OCI-LY1 (cell line): Measurements from ENCODE around the gene IL5RA.

Experiments
- H2AFZ ChIP-seq: fragments of 200-600 bp; sonication (generic), shearing (Covaris generic); 2 replicates; pipeline ENCODE4 v1.6.0; 2014; ENCODE audit warnings: antibody characterized with exemption, mild to moderate bottlenecking, low read length
- H3F3A ChIP-seq: fragments of 200-600 bp; sonication (generic), shearing (Covaris generic); 2 replicates; pipeline ENCODE4 v1.6.0; 2014; ENCODE audit warnings: mild to moderate bottlenecking, antibody characterized with exemption, low read length, moderate library complexity; ENCODE audit not compliant: insufficient read depth
- H3K27ac ChIP-seq: fragments of 200-600 bp; sonication (generic); 2 replicates; pipeline ENCODE4 v1.5.1; 2014; ENCODE audit warnings: low read length, mixed run types, mild to moderate bottlenecking, low read depth; ENCODE audit not compliant: poor library complexity, severe bottlenecking
- H3K27me3 ChIP-seq: fragments of 200-600 bp; sonication (generic); 2 replicates; pipeline ENCODE4 v1.6.0; 2014; ENCODE audit warnings: antibody characterized with exemption, mild to moderate bottlenecking, low read length, moderate library complexity; ENCODE audit not compliant: insufficient read depth
- H3K36me3 ChIP-seq: fragments of 200-600 bp; sonication (generic); 2 replicates; pipeline ENCODE4 v1.6.1; 2014; ENCODE audit warnings: mild to moderate bottlenecking, antibody characterized with exemption, low read length, moderate library complexity, mixed read lengths; ENCODE audit not compliant: insufficient read depth
- H3K4me1 ChIP-seq: fragments of 200-600 bp; sonication (generic); 2 replicates; pipeline ENCODE4 v1.5.1; 2014; ENCODE audit warnings: mild to moderate bottlenecking, low read length, moderate library complexity; ENCODE audit not compliant: insufficient read depth, severe bottlenecking
- H3K4me2 ChIP-seq: fragments of 200-600 bp; sonication (generic), shearing (Covaris generic); 2 replicates; pipeline ENCODE4 v1.6.1; 2014; ENCODE audit warnings: low read length
- H3K4me3 ChIP-seq: fragments of 200-600 bp; sonication (generic); 2 replicates; pipeline ENCODE4 v1.5.1; 2014; ENCODE audit warnings: low read length, low read depth, mild to moderate bottlenecking, mixed read lengths; ENCODE audit not compliant: poor library complexity, severe bottlenecking
- H3K79me2 ChIP-seq: fragments of 200-600 bp; shearing (Covaris generic); 2 replicates; pipeline ENCODE4 v1.6.1; 2016; ENCODE audit warnings: mixed run types, low read length, mixed read lengths; ENCODE audit not compliant: insufficient read depth
- H3K9ac ChIP-seq: fragments of 200-600 bp; sonication (generic), shearing (Covaris generic); 2 replicates; pipeline ENCODE4 v1.6.1; 2014; ENCODE audit warnings: mild to moderate bottlenecking, low read length, mixed read lengths
- H3K9me2 ChIP-seq: fragments of 200-600 bp; sonication (generic), shearing (Covaris generic); 2 replicates; pipeline ENCODE4 v1.6.1; 2014; ENCODE audit warnings: low read depth, mild to moderate bottlenecking, low read length, mixed read lengths
- H3K9me3 ChIP-seq: fragments of 200-600 bp; shearing (Covaris generic); 2 replicates; pipeline ENCODE4 v1.6.1; 2014; ENCODE audit warnings: low read length, mixed read lengths
- H4K20me1 ChIP-seq: fragments of 200-600 bp; sonication (generic), shearing (Covaris generic); 2 replicates; pipeline ENCODE4 v1.6.0; 2016; ENCODE audit warnings: mild to moderate bottlenecking, low read length; ENCODE audit not compliant: insufficient read depth
- EZH2 ChIP-seq: fragments of 200-600 bp; sonication (generic), shearing (Covaris generic); IDR thresholded peaks from 2 replicates; pipeline ENCODE4 v1.8.0; 2017; ENCODE audit warnings: borderline replicate concordance, mixed run types, mild to moderate bottlenecking, antibody characterized with exemption, low read length, moderate library complexity, mixed read lengths
- TF ChIP-seq, protein P1 (sequence below): fragments of 200-600 bp; sonication (generic), shearing (Covaris generic); IDR thresholded peaks from 2 replicates; pipeline ENCODE4 v1.5.1; 2017; ENCODE audit warnings: mild to moderate bottlenecking, antibody characterized with exemption, low read length, moderate library complexity, mixed read lengths

The IL5RA gene

GRCh38 chr3:3151513-3151912 is 41.3 kb upstream of the IL5RA start:
- H3K4me1 ChIP-seq: no peaks in the 10 kb centered on the region
- no peak for TF ChIP-seq EZH2
- TF ChIP-seq, protein P1, sequence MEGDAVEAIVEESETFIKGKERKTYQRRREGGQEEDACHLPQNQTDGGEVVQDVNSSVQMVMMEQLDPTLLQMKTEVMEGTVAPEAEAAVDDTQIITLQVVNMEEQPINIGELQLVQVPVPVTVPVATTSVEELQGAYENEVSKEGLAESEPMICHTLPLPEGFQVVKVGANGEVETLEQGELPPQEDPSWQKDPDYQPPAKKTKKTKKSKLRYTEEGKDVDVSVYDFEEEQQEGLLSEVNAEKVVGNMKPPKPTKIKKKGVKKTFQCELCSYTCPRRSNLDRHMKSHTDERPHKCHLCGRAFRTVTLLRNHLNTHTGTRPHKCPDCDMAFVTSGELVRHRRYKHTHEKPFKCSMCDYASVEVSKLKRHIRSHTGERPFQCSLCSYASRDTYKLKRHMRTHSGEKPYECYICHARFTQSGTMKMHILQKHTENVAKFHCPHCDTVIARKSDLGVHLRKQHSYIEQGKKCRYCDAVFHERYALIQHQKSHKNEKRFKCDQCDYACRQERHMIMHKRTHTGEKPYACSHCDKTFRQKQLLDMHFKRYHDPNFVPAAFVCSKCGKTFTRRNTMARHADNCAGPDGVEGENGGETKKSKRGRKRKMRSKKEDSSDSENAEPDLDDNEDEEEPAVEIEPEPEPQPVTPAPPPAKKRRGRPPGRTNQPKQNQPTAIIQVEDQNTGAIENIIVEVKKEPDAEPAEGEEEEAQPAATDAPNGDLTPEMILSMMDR: no peak
- H3K27ac ChIP-seq: no peak overlapping the region
- no peak overlapping the region for H3K4me3 ChIP-seq
- H4K20me1 ChIP-seq: no peaks in the 10 kb centered on the region
- H3K27me3 ChIP-seq: no peaks in the 10 kb centered on the region
- H3K9me2 ChIP-seq: no peaks in the 10 kb centered on the region
- H3K4me2 ChIP-seq: no peak overlapping the region
- peaks cover 96% of the 10 kb centered on the region for H3K36me3 ChIP-seq
- H3K79me2 ChIP-seq: no peaks in the 10 kb centered on the region
- H3K9ac ChIP-seq: no peak overlapping the region
- no peaks in the 10 kb centered on the region for H3F3A ChIP-seq
- no peaks in the 10 kb centered on the region for H3K9me3 ChIP-seq
- H2AFZ ChIP-seq: no peak overlapping the region

- Histone ChIP-seq H2AFZ (no peak overlapping the region), H4K20me1 (no peaks in the 10 kb centered on the region), H3K27ac (no peak overlapping the region), H3K79me2 (no peaks in the 10 kb centered on the region), H3F3A (no peaks in the 10 kb centered on the region), H3K9ac (no peak overlapping the region), H3K27me3 (no peaks in the 10 kb centered on the region), H3K4me2 (no peak overlapping the region), H3K36me3 (peaks cover 100% of the 10 kb centered on the region), H3K9me3 (no peaks in the 10 kb centered on the region), H3K9me2 (no peaks in the 10 kb centered on the region), H3K4me1 (no peaks in the 10 kb centered on the region), H3K4me3 (no peak overlapping the region)
- no peak for TF ChIP-seq EZH2
- TF ChIP-seq, protein P1: no peak
Observed at GRCh38 chr3:3149560-3149959, 39.4 kb upstream of the IL5RA start.

DNA sequence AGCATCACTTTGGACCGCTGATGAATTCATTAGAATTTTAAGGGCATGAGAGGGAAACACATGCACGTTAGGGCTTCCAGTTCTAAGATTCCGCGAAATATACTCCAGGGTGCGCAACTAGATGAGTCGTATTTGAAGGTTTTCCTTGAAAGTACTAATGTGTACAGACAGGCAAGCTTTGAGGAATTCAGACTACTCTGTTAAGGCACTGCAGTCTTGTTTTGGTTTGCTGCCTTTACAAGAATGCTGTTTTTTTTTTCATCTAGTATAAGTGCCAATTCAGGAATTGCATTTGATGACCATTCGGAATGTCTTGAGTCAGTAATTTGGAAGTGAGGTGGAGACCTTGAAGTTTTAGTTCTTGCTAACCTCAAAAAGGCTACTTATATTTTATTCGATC is 35.7 kb upstream of the IL5RA start:
- no peaks in the 10 kb centered on the region for H3K27me3 ChIP-seq
- no peak overlapping the region for H3K27ac ChIP-seq
- no peak overlapping the region for H3K4me3 ChIP-seq
- no peak overlapping the region for H3K4me2 ChIP-seq
- peaks cover 99% of the 10 kb centered on the region for H3K36me3 ChIP-seq
- no peaks in the 10 kb centered on the region for H3K79me2 ChIP-seq
- no peak overlapping the region for H3K9ac ChIP-seq
- H3F3A ChIP-seq: no peaks in the 10 kb centered on the region
- H3K9me3 ChIP-seq: no peaks in the 10 kb centered on the region
- no peak overlapping the region for H2AFZ ChIP-seq
- H4K20me1 ChIP-seq: no peaks in the 10 kb centered on the region
- TF ChIP-seq, protein P1: no peak
- no peak for TF ChIP-seq EZH2
- no peaks in the 10 kb centered on the region for H3K4me1 ChIP-seq
- no peaks in the 10 kb centered on the region for H3K9me2 ChIP-seq
